Right hindlimb (tissue), 1 donor: ENCODE data around the gene COP1.

Experiments used
- DNase-seq: peaks from one replicate; pipeline ENCODE4 v3.0.0-alpha.2; 2018

Gene COP1

GRCh38 chr1:175944591-175944990 is 262.5 kb downstream of the COP1 start:
- DNase-seq, result no peak

GRCh38 chr1:175941164-175941563 is 265.9 kb downstream of the COP1 start:
- no peak for DNase-seq

- DNase-seq, result no peak
Measured at GRCh38 chr1:175936736-175937135, 270.4 kb downstream of the COP1 start.

GRCh38 chr1:175935566-175936115 is 271.4 kb downstream of the COP1 start:
- no peak for DNase-seq

GRCh38 chr1:175935166-175935565 is 271.9 kb downstream of the COP1 start:
- no peak for DNase-seq

- DNase-seq, result no peak
Measured at GRCh38 chr1:175933801-175934200, 273.3 kb downstream of the COP1 start.

GRCh38 chr1:175927944-175928343 is 279.1 kb downstream of the COP1 start:
- DNase-seq, result no peak

- no peak for DNase-seq
Measured at GRCh38 chr1:175922254-175922881, 284.7 kb downstream of the COP1 start.

GRCh38 chr1:175920381-175920780 is 286.7 kb downstream of the COP1 start:
- DNase-seq, result no peak

- no peak for DNase-seq
Measured at GRCh38 chr1:175919001-175919400, 288.1 kb downstream of the COP1 start.

- no peak for DNase-seq
Measured at GRCh38 chr1:175918364-175918801, 288.7 kb downstream of the COP1 start.

- DNase-seq, result no peak
Measured at GRCh38 chr1:175914115-175914514, 293.0 kb downstream of the COP1 start.

GRCh38 chr1:175911138-175911537 is 295.9 kb downstream of the COP1 start:
- DNase-seq, result no peak

- no peak for DNase-seq
Measured at GRCh38 chr1:175906370-175906769, 300.7 kb downstream of the COP1 start.

GRCh38 chr1:175904808-175905207 is 302.3 kb downstream of the COP1 start:
- no peak for DNase-seq

- DNase-seq, result no peak
Measured at GRCh38 chr1:175902281-175902680, 304.8 kb downstream of the COP1 start.

- no peak for DNase-seq
Measured at GRCh38 chr1:175901076-175901836, 305.8 kb downstream of the COP1 start.

- no peak for DNase-seq
Measured at GRCh38 chr1:175900171-175900570, 306.9 kb downstream of the COP1 start.

GRCh38 chr1:175895966-175896365 is 311.1 kb downstream of the COP1 start:
- no peak for DNase-seq
